Measurements from ENCODE around the gene IFNA21. TPM values are rescaled to one million over a fixed set of nuclear protein-coding genes. Genes with fewer than 3 reads are reported as not detected.
"Not testable (repeated sequence)": the region's sequence is repeated elsewhere in the genome, so short reads cannot be mapped to it uniquely, and the experiment has no call there.

IFNA21 gene
- not detected for total RNA-seq

GRCh38 chr9:21166560-21166959, at the start of gene IFNA21:
TSS of gene IFNA21 (minus strand) at chr9:21166660. CDS start at chr9:21166612, 48 bp downstream.
- not testable (repeated sequence) for DNase-seq (ENCODE audit: low read depth in 2 of 3, low spot score in 2 of 3)

- peak in 2 of 3 donors; percentile 9 to 61 for DNase-seq (ENCODE audit: low read depth in 2 of 3, low spot score in 2 of 3)
Measured at GRCh38 chr9:21213411-21214326, 47.2 kb upstream of the IFNA21 start.

- not testable (repeated sequence) for DNase-seq (ENCODE audit: low read depth in 2 of 3, low spot score in 2 of 3)
Measured at GRCh38 chr9:21212160-21212559, 45.7 kb upstream of the IFNA21 start.

GRCh38 chr9:21210782-21211181, 44.3 kb upstream of the IFNA21 start:
- not testable (repeated sequence) for DNase-seq (ENCODE audit: low read depth in 2 of 3, low spot score in 2 of 3)

DNA sequence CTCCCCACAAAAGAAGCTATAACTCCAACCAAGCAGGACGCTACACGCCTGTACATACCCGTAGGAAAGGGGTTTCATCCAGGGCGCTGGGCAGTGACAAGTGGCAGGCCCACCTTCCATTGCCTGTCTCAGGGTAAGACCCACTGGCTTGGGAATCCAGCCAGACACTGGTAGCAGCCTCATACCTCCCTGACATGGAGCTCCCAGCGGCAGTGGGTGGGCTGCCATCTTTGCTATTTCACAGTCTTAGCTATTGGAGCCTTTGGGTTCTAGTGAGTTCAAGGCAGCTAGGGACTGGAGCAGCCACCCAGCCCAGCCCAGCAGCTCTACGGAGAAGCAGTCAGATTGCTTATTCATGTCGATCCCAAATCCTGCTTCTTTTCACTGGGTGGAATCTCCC, 43.9 kb upstream of the IFNA21 start:
- DNase-seq (ENCODE audit: low read depth in 2 of 3, low spot score in 2 of 3), result no peak

DNA sequence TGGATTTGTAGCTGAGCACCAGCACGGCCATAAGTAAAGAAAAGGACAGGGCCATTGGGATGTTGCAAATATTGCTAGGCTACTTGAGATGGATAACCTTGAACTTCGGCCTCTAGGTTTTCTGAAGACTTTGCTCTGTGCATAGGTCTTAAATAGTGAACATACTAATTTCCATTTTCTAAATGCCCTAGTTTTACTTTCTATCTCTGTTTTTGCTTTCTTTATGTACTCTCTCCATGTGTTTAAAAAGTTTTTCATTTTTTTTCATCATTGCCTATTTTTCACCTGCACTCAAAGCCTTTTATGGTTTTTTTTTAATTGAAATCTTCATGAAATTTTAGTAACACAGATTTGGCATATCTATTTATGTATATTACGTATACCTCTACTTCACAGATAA, 40.6 kb upstream of the IFNA21 start, which contains the start of gene IFNA10:
IFNA10 (minus strand) TSS at position 101 of the 400 bp plus-strand sequence; CDS start at position 55, 46 bp downstream.
- not testable (repeated sequence) for DNase-seq (ENCODE audit: low read depth in 2 of 3, low spot score in 2 of 3)

DNA sequence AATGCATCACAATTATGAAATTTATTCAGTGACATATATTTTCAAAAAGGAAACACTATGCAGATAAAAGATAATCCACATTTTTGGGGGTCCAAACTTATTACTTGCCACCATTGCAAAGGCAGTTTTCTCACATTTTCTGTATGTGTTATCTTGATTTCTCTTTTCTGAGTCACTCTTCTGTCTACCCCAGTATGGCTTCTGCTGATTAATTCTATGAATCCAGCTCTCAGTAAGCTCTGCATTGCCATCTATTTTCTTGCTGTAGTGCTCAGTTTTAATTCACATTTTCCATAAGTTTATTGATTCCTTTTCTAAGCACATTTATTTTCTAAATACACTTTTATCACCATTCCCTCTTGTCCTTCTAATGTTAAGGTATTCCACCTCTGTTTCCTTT, 38.7 kb upstream of the IFNA21 start:
- DNase-seq (ENCODE audit: low read depth in 2 of 3, low spot score in 2 of 3), result no peak

DNA sequence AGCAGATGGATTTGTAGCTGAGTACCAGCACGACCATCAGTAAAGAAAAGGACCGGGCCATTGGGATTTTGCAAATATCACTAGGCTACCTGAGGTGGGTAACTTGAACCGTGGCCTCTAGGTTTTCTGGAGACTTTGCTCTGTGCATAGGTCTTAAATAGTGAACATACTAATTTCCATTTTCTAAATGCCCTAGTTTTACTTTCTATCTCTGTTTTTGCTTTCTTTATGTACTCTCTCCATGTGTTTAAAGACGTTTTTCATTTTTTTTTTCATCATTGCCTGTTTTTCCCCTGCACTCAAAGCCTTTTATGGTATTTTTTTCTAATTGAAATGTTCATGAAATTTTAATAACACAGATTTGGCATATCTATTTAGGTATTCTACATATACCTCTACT, 35.6 kb upstream of the IFNA21 start, which contains the start of gene IFNA7:
IFNA7 (minus strand) TSS at position 101 of the 400 bp plus-strand sequence; CDS start at position 61, 40 bp downstream.
- not testable (repeated sequence) for DNase-seq (ENCODE audit: low read depth in 2 of 3, low spot score in 2 of 3)

DNA sequence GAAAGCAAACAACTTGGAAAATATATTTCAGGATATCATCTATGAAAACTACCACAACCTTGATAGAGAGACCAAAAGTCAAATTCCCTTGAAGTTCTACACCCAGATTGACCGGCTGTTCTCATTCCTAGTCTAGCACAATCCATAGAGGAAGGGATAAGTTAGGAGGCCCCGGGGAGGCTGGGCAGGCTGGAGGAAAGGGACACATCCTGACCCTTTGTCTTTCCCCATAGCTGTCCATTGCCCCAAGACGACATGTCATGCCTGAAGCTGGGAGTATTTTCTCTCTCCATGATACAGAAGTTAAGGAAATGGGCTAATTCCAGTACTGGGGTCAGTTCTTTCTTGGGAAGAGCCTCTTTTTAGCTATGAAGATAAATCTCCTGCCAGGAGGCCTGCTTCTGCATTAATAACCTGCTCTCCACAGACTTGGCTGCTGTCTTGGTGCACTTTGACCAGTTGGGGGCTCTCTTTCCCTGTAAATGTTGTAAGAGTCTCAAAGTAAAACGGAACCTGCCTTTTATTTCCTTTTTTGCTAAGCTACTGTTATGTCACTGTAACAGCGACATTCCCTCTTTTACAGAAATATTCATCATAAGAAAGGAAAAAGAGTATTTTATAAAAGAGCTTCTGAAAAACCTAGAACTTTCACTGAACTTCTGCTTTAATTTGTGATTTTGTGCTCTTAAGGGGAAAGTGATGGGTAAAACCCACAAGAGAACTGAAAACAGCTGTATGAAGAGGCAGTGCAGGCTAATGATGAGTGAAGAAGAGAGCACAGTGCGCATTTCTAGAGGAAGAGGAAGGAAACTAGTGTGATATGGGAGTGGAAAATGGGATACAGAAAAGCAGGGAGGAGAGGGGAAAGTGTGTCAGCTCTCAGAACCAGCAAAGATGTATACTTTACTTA, 28.7 kb upstream of the IFNA21 start:
- DNase-seq (ENCODE audit: low read depth in 2 of 3, low spot score in 2 of 3), result peak in 2 of 3 donors; percentile 26 to 68

DNA sequence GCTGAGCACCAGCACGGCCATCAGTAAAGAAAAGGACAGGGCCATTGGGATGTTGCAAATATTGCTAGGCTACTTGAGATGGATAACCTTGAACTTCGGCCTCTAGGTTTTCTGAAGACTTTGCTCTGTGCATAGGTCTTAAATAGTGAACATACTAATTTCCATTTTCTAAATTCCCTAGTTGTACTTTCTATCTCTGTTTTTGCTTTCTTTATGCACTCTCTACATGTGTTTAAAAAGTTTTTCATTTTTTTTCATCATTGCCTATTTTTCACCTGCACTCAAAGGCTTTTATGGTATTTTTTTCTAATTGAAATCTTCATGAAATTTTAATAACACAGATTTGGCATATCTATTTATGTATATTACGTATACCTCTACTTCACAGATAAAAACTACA, 21.0 kb upstream of the IFNA21 start, which contains the start of gene IFNA4:
IFNA4 (minus strand) TSS at position 101 of the 400 bp plus-strand sequence; CDS start at position 45, 56 bp downstream.
- DNase-seq (ENCODE audit: low read depth in 2 of 3, low spot score in 2 of 3), result not testable (repeated sequence)

DNA sequence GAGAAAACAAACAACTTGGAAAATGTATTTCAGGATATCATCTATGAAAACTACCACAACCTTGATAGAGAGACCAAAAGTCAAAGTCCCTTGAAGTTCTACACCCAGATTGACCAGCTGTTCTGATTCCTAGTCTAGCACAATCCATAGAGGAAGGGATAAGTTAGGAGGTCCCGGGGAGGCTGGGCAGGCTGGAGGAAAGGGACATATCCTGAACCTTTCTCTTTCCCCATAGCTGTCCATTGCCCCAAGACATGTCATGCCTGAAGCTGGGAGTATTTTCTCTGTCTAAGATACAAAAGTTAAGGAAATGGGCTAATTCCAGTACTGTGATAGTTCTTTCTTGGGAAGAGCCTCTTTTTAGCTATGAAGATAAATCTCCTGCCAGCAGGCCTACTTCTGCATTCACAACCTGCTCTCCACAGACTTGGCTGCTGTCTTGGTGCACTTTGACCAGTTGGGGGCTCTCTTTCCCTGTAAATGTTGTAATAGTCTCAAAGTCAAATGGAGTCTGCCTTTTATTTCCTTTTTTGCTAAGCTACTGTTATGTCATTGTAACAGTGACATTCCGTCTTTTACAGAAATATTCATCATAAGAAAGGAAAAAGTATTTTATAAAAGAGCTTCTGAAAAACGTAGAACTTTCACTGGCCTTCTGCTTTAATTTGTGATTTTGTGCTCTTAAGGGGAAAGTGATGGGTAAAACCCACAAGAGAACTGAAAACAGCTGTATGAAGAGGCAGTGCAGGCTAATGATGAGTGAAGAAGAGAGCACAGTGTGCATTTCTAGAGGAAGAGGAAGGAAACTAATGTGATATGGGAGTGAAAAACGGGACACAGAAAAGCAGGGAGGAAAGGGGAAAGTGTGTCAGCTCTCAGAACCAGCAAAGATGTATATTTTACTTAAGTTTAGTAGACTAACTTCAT, 16.6 kb upstream of the IFNA21 start:
- peak in 2 of 3 donors; percentile 31 to 72 for DNase-seq (ENCODE audit: low read depth in 2 of 3, low spot score in 2 of 3)

GRCh38 chr9:21174671-21175070, 8.2 kb upstream of the IFNA21 start:
- DNase-seq (ENCODE audit: low read depth in 2 of 3, low spot score in 2 of 3), result no peak

DNA sequence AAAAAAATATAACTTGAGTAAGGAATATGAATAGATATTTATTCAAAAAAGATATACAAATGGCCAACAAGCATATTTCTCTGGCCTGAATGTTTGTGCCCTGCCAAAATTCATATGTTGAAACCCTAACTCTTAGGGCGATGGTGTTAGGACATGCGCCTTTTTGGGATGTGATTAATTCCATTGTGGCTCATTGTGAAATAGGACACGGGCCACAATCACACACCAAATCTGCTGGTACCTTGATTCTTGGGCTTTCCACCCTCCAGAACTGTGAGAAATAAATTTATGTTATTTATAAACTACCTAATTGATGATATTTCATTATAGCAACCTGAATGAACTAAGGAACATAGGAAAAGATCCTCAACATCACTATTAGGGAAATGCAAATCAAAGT, 5.7 kb upstream of the IFNA21 start:
- no peak for DNase-seq (ENCODE audit: low read depth in 2 of 3, low spot score in 2 of 3)

GRCh38 chr9:21171351-21171750, 4.9 kb upstream of the IFNA21 start:
- no peak for DNase-seq (ENCODE audit: low read depth in 2 of 3, low spot score in 2 of 3)

GRCh38 chr9:21165516-21165915, 944 bp downstream of the IFNA21 start:
- DNase-seq (ENCODE audit: low read depth in 2 of 3, low spot score in 2 of 3), result no peak

DNA sequence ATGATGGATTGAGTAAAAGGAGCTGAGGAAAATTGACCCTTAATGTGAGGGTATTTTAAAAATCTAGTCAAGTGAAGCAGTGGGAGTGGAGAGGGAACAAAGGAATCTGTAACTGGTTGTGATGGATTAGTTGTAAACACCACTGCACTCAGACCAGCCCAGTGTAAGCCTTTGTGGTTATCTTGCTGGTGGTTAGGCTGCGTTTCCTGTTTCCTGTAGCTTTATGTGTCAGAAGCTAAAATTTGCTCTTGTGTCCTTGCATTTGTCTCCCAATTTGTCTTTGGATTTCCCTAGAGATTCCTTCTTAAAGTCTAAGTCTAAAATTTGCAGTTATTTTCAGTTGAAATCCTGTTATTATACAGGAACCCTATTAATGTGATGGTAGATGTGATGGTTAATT, 6.3 kb downstream of the IFNA21 start:
- peak in 1 of 3 donors; percentile 40 for DNase-seq (ENCODE audit: low read depth in 2 of 3, low spot score in 2 of 3)

DNA sequence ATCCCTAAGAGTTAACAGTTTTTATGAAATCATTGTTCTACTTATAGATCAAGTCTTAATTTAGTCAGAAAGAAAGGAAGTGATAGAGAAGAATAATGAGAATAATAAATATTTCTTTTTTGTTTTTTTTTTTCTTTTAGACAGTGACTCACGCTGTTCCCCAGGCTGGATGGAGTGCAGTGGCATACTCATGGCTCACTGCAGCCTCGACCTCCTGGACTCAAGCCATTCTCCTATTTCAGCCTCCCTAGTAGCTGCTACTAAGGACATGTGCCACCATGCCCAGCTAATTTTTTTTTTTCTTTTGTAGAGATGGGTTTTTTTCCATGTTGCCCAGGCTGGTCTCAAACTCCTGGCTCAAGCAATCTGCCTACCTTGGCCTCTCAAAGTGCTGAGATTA, 11.0 kb downstream of the IFNA21 start:
- no peak for DNase-seq (ENCODE audit: low read depth in 2 of 3, low spot score in 2 of 3)

- DNase-seq (ENCODE audit: low read depth in 2 of 3, low spot score in 2 of 3), result peak in 1 of 3 donors; percentile 36
Measured at GRCh38 chr9:21154018-21154608, 12.3 kb downstream of the IFNA21 start.

DNA sequence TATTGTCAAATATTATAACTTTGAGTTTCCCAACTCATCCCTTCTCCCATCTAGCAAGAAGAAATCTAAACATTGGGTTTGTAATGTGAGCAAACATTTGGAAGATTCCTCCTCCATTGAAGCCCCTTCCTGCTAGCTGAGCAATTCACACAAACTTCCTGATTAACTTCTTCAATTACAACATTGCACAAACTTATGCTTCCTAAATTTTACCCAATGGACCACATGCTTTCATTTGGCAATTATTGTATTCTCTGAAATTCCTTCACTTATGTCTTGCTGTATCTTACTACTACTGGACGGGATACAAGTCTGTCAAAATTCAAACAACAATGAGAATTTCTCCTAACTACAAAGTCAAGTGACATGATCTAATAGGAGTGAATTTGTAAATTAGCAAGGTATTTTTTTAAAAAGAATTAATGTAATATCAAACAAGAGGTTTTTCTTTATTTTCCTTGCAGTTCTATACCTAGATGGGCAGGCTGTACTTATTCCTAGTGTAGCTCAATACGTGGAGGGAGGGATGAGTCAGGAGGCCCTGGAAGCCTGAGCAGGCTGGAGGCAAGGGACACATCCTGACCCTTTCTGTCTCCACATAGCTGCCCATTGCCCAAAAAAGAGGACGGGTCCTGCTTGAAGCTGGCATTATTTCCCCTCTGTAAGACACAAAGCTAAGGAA, 13.0 kb downstream of the IFNA21 start:
- DNase-seq (ENCODE audit: low read depth in 2 of 3, low spot score in 2 of 3), result no peak

All from hematopoietic multipotent progenitor cell (in vitro differentiated cells).